Activated T-cell treated with anti-CD3 and anti-CD28 coated beads, Interleukin-2, amount 50 U/mL, for 4 hours (primary cell): ENCODE data around the gene PSD4. TPM values are rescaled to one million over a fixed set of nuclear protein-coding genes. Genes with fewer than 3 reads are reported as not detected.
A peak's percentile ranks its signal among the peaks of the same experiment; 100 is the strongest.

Source experiments
- ATAC-seq, 2 donors: fragments of 200-7000 bp; cut with Tn5 transposase; one replicate each; pipeline ENCODE4 v1.10.0; 2021
- DNase-seq: peaks from one replicate; pipeline ENCODE4 v3.0.0-alpha.2; 2020
- H3K27me3 Mint-ChIP-seq: one replicate; pipeline ENCODE4 v1.8.0; 2021; ENCODE audit warnings: low read depth, mixed read lengths
- H3K36me3 Mint-ChIP-seq: one replicate; pipeline ENCODE4 v1.8.0; 2022; ENCODE audit warnings: mixed read lengths; ENCODE audit not compliant: insufficient read depth
- H3K4me1 Mint-ChIP-seq: one replicate; pipeline ENCODE4 v1.8.0; 2021; ENCODE audit warnings: low read depth, mixed read lengths
- H3K4me3 Mint-ChIP-seq: one replicate; pipeline ENCODE4 v1.8.0; 2021; ENCODE audit warnings: mild to moderate bottlenecking, moderate library complexity, mixed read lengths
- H3K9me3 Mint-ChIP-seq: one replicate; pipeline ENCODE4 v1.8.0; 2021; ENCODE audit warnings: mixed read lengths
- total RNA-seq, 3 donors: library from RNA; stranded (reverse); gene quantifications; one replicate each; pipeline ENCODE4 v1.2.1, GENCODE V29; 2021

Gene PSD4
- total RNA-seq, 3 donors from 2014 or later, result 155 to 172 (median 164) TPM

DNA sequence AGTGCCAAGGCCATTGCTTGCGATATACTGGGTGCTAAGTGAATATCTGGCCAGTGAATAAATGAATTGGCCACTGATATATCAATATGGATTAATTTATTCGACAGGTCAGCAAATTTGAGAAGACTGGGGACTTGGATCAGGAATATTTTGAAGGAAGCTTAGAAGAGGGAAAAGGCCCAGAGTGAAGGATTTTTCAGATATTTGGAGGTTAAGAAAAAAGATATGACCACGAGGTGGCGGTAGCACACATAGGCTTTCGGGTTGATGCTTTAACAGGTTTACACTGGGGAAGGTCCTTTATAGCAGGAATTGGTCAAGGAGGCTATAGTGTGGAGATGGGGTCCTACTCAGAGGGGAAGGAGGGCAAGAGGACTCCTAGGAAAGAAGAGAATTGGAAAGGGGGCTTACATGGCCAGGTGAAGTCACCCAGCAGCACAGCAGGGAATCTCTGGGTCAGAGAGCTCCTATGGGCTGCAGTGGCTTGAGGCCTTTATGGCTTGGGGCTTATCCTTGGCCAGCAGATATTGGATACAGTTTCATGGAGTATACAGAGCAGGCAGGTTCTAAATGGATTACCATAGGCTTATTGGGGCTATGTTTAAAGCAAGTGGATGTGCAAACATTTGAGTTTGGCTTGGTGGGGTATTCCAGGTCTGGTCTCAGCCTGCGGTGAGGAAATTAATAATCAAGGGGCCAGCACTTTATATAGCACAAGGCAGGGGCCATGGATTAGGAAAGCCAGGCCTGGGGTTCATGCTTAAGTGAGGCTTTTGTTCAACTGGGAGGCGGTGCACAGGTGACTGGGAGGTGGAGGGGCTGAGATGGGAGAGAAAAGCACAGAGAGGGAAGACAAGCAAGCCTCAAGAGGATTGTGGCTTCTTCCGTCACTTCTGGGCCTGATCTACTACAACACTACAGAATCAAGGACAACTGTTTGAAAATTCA is 36.7 kb upstream of the PSD4 start:
- peak; percentile 24 for DNase-seq
- Mint-ChIP-seq H3K36me3 (no peaks in the 10 kb centered on the region), H3K27me3 (no peaks in the 10 kb centered on the region), H3K9me3 (no peaks in the 10 kb centered on the region), H3K4me3 (no peak overlapping the region), H3K4me1 (peaks cover 25% of the 10 kb centered on the region)
- peak in 1 of 2 donors; percentile 19 for ATAC-seq

DNA sequence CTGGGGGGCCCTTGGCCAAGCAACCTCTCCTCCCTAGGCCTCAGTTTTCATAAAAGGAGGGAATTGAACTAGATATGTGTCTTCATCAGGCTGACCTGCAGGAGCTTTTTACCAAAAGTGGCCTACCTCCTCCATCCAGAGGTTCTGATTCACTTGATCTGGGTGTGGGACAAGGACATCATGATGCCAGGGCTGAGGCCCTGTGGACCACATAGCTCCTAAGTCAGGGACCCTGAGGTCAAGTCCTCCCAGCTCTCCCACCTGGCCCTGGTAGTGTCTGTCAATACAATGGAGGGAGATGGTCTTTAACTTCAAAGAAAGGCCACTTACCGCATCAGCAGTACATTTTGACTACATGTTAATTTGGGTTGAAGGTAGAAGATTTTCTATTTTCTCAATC is 35.9 kb upstream of the PSD4 start:
- Mint-ChIP-seq H3K4me1 (peaks cover 25% of the 10 kb centered on the region), H3K9me3 (no peaks in the 10 kb centered on the region), H3K36me3 (no peaks in the 10 kb centered on the region), H3K27me3 (no peaks in the 10 kb centered on the region), H3K4me3 (no peak overlapping the region)
- ATAC-seq (no peak), DNase-seq (no peak)

DNA sequence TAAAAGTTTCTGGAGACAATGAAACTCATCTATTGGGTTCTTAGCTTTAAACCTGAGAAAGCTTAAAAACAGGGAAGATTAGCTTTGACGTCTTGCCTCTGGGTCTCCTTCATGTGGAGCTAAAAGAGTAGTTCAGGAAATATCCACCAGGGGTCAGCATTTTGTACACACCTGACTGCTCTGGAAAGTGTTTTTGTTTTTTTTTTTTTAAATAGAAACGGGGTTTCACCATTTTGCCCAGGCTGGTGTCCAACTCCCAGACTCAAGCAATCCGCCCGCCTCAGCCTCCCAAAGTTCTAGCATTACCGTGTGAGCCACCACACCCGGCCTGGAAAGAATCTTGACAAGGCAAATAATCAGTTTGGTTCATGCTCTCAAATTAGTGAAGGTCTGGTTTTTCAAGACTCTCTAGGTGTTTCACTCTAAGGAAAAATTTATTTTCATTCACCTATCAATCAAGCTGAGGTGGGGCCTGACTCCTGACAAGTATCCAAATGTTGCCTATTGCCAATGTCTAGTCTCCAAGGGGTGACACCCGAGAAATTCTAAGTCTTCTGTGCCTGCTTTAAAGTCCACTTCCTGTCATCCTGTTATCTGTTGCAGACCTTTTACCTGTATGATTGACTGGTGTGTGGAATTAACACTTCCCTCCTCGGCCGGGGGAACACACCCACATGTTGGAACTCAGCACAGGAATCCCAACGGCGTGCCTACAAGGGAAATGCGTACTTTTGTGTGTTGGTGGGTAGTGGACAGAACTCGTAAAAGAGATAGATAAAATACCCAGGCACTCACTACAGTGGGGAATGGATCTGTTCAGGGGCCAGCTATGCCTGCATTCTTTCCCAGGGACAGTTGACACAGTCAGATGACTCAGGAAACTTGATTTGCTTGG is 35.1 kb upstream of the PSD4 start:
- ATAC-seq (peak; percentile 65 to 68), DNase-seq (peak; percentile 20)
- H3K36me3 Mint-ChIP-seq, result no peaks in the 10 kb centered on the region
- H3K4me3 Mint-ChIP-seq, result peak overlapping the region; percentile 58
- H3K4me1 Mint-ChIP-seq, result peaks cover 25% of the 10 kb centered on the region
- no peaks in the 10 kb centered on the region for H3K27me3 Mint-ChIP-seq
- no peaks in the 10 kb centered on the region for H3K9me3 Mint-ChIP-seq

DNA sequence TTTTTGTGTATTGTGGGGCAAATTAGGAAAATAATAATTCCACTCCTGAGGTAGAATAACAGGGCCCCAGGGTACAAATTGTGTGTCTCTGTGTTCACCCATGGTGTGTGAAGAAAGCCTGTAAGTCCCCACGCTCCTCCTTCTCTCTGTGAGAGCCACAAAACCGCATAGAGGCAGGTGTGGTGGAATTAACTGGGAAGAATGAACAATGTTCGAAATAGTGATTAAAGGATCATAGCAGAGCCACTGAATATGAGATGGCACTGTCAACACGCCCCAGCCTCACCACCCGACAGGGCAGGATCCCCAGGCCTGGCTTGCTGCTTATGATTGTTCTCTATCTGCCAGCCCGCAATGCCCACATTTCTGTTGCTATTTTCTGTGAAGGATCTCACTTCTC is 32.3 kb upstream of the PSD4 start:
- Mint-ChIP-seq H3K9me3 (peaks cover 6% of the 10 kb centered on the region), H3K27me3 (no peaks in the 10 kb centered on the region), H3K4me3 (no peak overlapping the region), H3K4me1 (peaks cover 25% of the 10 kb centered on the region), H3K36me3 (no peaks in the 10 kb centered on the region)
- DNase-seq (no peak), ATAC-seq (no peak)

DNA sequence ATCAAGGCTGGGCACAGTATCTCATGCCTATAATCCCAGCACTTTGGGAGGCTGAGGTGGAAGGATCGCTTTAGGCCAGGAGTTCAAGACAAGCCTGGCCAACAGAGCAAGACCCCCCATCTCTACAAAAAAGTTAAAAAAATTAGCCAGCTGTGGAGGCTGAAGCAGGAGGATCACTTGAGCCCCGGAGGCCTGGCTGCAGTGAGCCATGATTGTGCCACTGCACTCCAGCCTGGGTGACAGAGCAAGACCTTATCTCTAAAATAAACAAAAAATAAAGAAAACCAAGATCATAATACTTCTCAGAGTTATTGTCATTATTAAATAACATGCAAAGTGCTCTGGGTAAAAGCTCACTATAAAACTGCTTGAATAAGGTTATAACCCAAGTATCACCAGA is 31.5 kb upstream of the PSD4 start:
- DNase-seq, result no peak
- Mint-ChIP-seq H3K4me1 (peaks cover 19% of the 10 kb centered on the region), H3K4me3 (no peak overlapping the region), H3K36me3 (no peaks in the 10 kb centered on the region), H3K27me3 (no peaks in the 10 kb centered on the region), H3K9me3 (peaks cover 6% of the 10 kb centered on the region)
- ATAC-seq, result no peak

DNA sequence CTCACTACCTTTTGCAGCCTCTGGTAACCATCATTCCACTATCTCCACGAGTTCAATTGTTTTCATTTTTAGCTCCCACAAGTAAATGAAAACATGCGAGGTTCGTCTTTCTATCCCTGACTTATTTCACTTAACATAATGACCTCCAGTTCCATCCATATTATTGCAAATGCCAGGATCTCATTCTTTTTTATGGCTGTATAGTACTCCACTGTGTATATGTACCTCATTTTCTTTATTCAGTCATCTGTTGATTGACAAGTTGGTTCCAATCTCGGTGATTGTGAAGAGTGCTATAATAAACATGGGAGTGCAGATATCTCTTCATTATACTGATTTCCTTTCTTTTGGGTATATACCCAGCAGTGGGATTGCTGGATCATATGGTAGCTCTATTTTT is 29.5 kb upstream of the PSD4 start:
- DNase-seq, result no peak
- H3K9me3 Mint-ChIP-seq, result peaks cover 6% of the 10 kb centered on the region
- no peak overlapping the region for H3K4me3 Mint-ChIP-seq
- no peaks in the 10 kb centered on the region for H3K4me1 Mint-ChIP-seq
- no peaks in the 10 kb centered on the region for H3K27me3 Mint-ChIP-seq
- ATAC-seq, result no peak
- no peaks in the 10 kb centered on the region for H3K36me3 Mint-ChIP-seq

DNA sequence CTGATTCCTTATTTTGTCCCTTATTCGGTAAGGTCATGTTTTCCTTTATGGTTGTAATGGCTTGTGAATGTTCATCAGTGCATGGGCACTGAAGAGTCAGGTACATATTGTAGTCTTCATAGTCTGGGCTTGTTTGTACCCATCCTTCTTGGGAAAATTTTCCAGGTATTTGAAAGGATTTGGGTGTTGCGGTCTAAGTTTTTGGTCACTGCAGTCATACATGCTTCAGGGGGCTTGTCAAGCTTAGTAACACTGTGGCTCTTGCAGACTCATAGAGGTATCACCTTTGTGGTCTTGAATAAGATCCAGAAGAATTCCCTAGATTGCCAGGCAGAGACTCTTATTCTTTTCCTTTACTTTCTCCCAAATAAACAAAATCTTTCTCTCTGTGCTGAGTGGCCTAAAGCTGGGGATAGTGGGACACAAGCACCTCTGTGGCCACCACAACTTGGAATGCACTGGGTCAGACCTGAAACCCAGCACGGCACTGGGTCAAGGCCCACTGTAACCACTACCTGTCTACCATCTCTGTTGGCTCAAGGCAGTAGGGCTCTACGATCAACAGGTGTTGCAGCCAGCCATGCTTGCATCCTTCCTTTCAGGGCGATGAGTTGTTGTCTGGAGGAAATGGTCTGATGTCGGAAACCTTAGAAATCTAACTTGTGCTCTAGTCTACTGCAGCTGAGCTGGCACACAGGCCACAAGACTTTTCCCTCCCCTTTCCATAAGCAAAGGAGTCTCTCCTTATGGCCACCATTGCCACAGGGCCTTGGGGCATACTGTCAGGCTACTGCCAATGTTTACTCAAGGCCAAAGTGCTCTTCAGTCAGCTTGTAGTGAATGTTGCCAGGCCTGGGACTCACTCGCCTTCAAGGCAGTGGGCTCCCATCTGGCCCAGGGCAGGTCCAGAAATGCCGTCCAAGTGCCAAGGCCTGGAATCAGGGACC is 24.9 kb upstream of the PSD4 start:
- no peak overlapping the region for H3K4me3 Mint-ChIP-seq

DNA sequence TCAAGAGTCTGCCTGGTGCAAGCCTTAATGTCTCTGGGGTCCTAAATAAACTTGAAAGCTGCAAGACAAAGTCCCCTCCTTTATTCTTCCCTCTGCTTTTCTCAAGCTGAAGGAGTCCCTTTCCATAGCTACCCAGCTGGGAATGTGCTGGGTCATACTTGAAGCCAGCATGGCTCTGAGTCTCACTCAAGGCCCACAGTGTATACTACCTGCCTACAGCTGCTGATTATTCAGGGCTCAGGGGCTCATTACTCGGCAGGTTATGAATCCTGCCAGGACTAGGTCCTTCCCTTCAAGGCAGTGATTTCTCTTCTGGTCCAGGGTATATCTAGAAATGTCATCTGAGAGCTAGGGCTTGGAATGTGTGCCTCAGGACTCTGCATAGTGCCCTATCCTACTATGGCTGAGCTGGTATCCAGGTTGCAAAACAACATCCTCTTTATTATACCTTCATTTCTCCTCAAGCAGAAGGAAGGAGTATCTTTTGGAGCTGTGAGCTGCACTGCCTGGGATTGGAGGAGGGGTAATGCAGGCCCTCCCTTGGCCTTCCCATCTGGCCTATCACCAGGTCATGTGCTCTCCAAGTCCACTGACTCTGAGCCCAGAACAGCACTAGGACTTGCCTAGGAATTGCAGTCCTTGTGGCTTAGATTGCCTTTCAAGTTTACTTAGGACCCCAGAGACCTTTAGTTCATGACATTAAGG is 24.1 kb upstream of the PSD4 start:
- Mint-ChIP-seq H3K36me3 (no peaks in the 10 kb centered on the region), H3K27me3 (no peaks in the 10 kb centered on the region), H3K4me1 (no peaks in the 10 kb centered on the region), H3K4me3 (no peak overlapping the region), H3K9me3 (no peaks in the 10 kb centered on the region)
- DNase-seq, result no peak
- no peak for ATAC-seq

More for the DNA sequence above, 24.9 kb upstream of the PSD4 start:
- peaks cover 6% of the 10 kb centered on the region for H3K9me3 Mint-ChIP-seq
- ATAC-seq (no peak), DNase-seq (no peak)
- H3K4me1 Mint-ChIP-seq, result no peaks in the 10 kb centered on the region
- H3K36me3 Mint-ChIP-seq, result no peaks in the 10 kb centered on the region
- no peaks in the 10 kb centered on the region for H3K27me3 Mint-ChIP-seq

DNA sequence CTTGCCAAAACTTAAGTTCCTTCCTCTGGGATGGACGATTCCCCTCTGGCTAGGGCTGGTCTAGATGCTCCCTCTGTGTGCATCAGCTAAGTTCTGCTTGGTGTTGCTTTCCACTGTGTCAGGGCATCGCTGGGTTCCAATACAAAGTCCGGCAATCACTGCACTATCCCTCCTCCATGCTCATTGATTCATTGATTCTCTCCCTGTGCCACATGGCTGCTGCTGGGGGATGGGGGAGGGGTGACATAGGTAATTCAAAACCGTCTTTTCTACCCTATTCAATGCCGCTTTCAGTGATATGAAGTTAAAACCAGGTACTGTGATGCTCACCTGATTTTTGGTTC is 23.5 kb upstream of the PSD4 start:
- no peak overlapping the region for H3K4me3 Mint-ChIP-seq
- no peaks in the 10 kb centered on the region for H3K36me3 Mint-ChIP-seq
- no peaks in the 10 kb centered on the region for H3K27me3 Mint-ChIP-seq
- no peaks in the 10 kb centered on the region for H3K4me1 Mint-ChIP-seq
- ATAC-seq, result no peak
- H3K9me3 Mint-ChIP-seq, result no peaks in the 10 kb centered on the region
- DNase-seq, result no peak

DNA sequence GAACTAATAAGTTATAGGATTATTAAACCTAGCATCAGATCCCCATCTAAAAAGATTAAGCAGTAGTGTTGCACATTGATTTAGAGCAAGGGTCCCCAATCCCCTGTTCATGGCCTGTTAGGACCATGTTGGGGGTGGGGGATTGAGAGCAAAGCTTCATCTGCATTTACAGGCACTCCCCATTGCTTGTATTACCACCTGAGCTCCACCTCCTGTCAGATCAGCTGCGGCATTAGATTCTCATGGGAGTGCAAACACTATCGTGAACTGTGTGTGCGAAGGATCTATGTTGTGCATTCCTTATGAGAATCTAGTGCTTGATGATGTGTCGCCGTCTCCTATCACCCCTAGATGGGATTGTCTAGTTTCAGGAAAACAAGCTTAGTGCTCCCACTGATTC is 18.4 kb upstream of the PSD4 start:
- Mint-ChIP-seq H3K27me3 (no peaks in the 10 kb centered on the region), H3K4me3 (no peak overlapping the region), H3K36me3 (no peaks in the 10 kb centered on the region), H3K4me1 (peaks cover 23% of the 10 kb centered on the region), H3K9me3 (no peaks in the 10 kb centered on the region)
- no peak for DNase-seq
- no peak for ATAC-seq

DNA sequence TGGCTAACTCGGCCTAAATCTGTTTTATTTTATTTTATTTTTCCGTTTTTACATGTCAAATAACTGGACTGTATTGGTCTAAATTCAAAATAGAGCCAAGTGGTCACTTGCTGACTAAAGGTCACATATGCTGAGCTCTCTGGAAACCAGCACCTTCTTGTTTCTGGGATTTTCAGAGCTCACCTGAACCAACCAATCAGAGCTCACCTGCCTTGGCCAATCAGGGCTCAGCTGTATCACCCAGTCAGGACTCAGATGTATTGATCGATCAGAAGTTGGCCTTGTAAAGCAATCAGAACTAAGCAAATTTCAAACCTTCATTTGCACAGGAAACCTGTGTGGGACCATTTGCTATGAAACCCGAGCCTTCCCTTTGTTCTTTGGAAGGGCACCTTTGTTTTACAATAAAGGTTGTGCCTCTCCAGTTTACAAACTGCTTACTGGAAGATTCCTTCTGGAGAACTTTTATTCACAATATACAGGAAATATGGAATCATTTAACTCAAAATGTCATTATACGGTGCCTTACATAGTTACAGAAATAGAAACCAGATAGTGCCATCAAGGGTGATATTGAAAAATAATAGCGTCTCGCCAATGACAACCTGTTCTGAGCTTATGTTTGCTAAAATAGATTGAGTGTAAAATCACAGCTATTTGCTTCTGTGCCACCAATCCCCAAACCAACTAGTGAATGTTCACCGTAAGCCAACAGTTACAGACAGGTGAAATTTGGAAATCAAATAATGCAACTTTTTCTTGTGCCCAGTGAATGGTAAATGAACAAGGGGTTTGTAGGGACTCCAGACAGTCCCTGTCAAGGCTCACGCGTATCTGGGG is 17.3 kb upstream of the PSD4 start:
- DNase-seq, result no peak
- Mint-ChIP-seq H3K4me3 (peak overlapping the region; percentile 73), H3K4me1 (peaks cover 23% of the 10 kb centered on the region), H3K27me3 (no peaks in the 10 kb centered on the region), H3K36me3 (no peaks in the 10 kb centered on the region), H3K9me3 (no peaks in the 10 kb centered on the region)
- ATAC-seq, result no peak

DNA sequence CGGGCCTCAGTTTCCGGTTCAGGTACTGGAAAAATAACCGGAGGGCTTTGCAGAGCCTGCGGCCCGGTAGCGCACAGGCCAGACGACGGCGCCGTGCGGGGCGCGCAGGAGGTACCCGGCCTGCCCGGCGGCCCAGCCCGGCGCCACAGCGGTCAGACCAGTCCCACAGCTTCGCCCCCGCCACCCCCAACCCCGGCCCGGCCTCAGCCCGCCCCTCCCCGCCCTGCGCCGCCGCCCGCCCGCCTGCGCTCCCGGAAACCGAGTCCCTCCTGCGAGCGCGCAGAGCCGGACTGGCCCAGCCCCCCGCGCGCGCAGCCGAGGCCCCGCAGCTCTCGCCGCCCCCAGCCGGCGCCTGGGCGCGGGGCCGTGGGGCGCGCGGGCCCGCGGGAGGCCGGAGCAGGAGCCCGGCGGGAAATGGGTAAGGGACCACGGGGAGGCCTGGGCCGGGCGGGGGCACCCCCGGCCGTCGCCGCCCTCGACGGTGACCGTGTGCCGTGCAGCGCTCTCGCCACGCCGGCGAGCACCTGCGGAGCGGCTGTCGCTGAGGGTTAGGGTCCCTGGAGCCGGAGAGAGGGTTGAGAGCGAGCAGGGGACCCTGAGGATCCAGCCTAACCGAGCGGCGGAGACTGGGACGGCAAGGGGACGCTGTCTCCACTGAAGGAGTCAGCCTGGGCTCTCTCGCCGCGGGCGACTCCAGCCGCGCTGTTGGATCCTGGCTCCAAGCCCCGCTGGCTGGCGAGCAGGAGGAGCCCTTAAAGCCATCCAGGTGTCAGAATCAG is 16.5 kb upstream of the PSD4 start:
- Mint-ChIP-seq H3K27me3 (no peaks in the 10 kb centered on the region), H3K36me3 (no peaks in the 10 kb centered on the region), H3K9me3 (no peaks in the 10 kb centered on the region), H3K4me1 (peaks cover 23% of the 10 kb centered on the region), H3K4me3 (peak overlapping the region; percentile 86)
- peak; percentile 78 to 81 for ATAC-seq
- DNase-seq, result peak; percentile 44
